ENCODE measurements around the gene EXOC2.

The EXOC2 gene, protein sequence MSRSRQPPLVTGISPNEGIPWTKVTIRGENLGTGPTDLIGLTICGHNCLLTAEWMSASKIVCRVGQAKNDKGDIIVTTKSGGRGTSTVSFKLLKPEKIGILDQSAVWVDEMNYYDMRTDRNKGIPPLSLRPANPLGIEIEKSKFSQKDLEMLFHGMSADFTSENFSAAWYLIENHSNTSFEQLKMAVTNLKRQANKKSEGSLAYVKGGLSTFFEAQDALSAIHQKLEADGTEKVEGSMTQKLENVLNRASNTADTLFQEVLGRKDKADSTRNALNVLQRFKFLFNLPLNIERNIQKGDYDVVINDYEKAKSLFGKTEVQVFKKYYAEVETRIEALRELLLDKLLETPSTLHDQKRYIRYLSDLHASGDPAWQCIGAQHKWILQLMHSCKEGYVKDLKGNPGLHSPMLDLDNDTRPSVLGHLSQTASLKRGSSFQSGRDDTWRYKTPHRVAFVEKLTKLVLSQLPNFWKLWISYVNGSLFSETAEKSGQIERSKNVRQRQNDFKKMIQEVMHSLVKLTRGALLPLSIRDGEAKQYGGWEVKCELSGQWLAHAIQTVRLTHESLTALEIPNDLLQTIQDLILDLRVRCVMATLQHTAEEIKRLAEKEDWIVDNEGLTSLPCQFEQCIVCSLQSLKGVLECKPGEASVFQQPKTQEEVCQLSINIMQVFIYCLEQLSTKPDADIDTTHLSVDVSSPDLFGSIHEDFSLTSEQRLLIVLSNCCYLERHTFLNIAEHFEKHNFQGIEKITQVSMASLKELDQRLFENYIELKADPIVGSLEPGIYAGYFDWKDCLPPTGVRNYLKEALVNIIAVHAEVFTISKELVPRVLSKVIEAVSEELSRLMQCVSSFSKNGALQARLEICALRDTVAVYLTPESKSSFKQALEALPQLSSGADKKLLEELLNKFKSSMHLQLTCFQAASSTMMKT

DNA sequence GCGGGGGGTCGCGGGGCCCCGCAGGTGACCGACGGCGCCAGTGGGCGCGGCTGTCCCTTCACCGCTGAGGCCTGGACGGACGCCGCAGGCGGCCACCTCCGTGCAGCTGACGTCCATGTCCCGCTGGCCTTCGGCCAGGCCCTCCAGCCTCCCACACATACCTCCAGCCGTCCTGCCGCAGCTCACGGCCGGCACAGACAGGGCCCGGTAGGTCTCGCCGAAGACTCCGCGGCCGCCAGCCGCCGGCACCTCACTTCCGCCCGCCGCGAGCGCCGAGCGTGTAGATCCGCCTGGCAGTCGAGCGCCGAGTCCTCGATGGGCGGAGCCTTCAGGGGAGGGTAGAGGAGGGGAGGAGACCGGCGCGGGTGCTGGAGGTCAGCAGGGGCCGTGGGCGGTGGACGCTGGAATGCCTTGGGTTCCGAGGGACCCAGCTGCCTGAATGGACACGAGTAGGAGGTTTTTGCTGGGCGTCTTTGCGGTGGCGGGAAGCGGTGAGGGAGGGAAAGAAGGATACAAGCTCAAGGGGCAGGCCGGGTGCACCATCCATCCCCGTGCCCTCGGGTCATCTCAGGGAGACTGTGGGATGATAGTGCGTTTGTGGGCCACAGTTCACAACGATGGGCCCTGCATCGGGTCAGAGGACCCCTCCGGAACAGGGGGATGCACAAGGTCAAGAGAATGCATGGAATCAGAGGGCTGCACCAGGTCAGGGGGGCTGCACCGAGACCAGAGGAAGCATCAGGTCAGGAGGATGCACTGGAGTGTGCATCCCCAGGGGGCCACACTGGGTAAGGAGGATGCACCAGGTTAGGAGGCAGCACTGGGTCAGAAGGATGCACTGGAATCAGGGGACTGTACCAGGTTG lies at the start of gene EXOC2:
Gene EXOC2, minus strand, starts transcription at position 282 of the 865 bp plus-strand sequence. CDS start 55,321 bp downstream, outside the sequence.
- FAIRE-seq, result no peak

DNA sequence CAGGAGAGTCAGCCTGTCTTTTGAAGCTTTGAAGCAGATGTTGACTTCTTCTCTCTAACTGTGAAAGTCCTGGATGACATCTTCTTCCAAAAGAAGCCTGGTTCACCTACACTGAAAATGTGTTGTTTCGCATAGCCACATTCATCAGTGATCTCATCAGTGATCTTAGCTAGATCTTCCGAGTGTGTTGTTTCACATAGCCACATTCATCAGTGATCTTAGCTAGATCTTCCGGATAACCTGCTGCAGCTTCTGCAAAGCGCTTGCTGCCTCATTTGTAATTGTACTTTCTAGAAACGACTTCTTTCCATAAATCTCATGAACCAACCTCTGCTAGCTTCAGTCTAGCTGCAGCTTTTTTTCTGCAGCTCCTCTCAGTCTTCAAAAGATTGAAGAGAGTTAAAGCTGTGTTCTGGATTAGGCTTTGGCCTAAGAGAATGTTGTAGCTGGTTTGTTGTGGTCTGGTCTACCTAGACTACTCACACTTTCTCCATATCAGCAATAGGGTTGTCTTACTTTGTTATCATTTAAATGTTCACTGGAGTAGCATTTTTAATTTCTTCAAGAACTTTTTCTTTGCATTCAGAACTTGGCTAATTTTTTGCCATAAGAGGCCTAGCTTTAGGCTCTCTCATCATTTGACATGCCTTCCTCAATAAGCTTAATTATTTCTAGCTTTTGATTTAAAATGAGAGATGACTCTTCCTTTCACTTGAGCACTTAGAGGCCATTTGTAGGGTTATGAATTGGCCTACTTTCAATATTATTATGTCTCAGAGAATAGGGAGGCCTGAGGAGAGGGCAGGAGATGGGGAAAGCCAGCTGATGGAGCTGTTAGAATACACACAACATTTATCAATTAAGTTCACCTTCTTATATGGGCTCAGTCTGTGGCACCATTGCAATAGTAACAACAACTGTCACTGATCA lies 48.7 kb upstream of the EXOC2 start:
- FAIRE-seq, result no peak

DNA sequence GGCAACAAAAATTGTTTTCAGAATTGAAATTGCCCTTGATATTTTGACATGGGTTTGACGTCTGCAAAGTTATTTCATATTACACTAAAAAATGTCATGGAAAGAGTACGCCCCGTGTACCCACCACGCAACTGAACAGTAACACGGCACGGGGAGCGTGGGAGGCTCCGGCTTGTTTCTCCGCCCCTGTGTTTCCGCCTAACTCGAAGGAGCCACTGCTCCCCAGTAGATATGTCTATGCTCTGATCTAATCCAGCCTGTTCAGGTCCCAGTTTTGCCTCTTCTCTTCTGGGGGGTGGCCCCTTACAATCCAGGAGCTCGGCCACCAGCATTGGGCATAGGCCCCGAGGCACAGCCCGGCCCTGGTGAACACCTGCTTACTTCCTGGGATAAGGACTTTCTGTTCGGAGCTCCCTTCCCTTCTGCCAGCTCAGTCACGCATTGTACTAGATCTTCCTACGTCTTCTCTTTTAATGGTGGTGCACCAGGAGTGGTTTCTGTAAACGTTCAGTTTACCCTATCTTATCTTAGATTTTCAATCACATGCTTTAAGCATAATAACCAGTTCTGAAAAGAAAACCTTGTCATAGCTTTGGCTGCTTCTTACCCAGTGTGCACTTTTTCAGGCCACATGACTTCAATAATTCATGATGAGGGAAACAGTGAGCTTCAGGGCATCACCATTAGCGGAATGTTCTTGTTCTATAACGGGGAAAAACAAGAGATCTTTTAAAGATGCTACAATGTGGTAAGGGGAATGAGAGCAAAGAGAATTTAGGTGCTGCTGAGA lies 43.9 kb upstream of the EXOC2 start:
- FAIRE-seq, result no peak

DNA sequence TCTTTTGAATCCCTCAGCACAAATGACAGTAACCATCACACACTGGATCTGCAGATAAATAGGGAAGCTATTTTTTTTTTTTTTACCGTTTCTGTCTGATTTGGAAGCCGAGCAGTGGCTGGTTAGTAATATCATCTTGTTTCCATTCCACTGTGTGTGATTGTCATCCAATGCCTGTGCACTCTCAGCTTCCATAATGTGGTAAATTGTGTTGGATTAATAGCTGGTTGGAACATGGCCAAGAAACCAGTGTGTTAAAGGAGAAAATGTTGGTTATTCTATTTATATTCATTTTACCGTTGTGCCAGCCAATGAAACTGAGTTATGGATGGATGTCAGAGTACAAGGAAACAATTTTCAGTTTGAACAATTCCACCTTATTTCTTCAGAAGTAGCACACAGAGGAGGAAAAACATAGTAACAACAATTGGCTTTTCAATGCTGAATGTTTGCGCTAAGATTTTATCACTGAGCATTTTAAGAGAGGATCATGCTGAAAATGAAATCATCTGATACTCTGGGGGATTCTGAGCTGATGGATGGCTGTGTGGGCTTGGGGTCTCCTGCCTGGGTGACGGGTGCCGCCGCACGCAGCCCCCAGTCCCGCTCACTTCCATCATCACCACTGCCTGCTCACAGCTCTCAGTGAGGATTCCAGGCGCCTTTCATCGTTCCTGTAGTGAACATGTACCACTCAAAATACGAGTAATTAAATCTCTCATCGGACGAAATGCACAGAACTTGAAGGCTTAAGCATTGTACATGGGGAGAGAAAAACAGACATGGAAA lies 40.7 kb upstream of the EXOC2 start:
- no peak for FAIRE-seq

DNA sequence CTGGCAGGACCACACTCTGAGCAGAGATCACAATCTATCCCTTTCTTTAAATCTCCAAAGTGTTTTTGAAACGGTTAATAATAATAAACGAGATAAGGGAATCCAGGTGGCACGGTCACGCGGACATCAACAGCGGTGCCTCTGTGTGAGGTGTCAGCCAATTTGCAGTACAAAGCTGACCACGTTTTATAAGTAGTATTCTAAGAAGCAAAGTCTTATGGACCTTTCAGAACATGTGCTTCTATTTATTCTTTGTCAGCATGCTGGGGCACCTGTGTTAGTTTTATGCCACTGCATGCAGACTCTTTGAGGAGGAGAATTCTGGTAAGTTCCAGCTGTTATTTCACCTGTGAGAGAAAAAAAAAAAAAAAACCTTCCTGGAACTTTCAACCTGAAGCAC lies 39.0 kb upstream of the EXOC2 start:
- FAIRE-seq, result no peak

DNA sequence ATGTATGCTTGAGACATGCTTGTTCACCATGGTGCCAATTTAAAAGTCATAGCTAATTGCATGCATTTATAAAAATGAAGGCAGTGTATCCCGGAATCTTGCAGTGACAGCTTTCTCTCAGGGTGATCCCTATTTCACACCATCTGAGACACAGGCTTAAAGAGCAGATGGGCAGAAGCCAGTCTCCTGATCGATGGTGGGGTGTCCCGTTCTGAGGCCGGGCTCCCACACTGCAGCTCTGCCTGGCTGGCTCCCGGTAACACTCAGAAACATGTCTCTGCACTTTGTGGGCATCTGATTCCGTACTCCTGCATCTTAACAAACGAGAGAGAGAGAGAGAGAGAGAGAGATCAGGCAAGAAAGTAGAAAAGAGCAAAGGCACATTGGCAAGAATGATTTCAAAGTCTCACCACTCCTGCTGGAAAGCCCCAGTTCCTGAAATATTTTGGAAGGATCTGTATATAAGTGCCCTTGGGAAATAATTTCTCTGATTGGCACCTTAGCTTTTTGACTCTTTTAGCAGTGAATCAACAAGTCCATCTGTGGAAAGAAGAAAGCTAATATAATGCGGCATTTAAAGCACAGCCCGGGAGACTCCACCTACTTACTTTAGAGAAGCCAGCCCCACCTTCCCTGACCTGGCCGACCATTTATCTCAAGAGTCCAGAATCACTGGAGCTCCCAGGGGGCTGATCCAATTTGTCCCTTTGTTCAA lies 36.8 kb upstream of the EXOC2 start:
- no peak for FAIRE-seq

DNA sequence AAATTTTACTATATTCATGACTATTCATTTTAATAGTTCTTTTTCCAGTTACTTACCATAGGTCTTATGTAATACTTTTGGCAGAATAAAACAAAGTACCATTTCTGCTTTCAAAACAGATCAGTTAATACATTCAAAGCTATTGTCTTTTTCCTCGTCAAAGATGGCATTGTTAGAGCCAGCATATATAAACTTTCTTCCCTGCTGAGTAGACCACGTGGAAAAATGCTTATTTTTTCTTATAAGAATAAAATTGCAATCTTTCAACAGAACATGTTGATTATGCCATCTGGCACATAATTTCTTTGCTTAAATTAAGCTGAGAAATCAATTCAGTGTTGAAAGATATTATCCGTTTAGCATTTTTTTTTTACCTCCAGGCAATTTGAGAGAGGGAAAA lies 34.9 kb upstream of the EXOC2 start:
- no peak for FAIRE-seq

DNA sequence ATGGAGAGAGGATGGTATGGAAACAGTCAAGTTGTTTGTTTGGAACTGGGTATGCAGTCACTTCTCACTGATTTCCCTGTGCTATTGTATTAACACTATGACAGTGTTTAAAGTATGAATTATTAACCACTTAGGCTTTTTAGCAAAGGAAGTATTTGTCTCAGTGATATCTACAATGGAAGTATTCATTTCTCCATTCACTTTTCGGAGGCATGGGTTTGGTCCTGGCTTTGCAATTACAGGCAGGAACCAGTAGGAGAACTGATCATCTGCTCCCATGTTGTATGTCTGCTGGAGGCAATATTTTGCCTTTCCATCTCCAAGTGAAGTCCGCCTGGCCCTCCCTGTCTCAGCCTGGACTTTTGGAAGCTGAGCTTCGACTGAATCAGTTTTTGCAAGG lies 30.6 kb upstream of the EXOC2 start:
- FAIRE-seq, result no peak

DNA sequence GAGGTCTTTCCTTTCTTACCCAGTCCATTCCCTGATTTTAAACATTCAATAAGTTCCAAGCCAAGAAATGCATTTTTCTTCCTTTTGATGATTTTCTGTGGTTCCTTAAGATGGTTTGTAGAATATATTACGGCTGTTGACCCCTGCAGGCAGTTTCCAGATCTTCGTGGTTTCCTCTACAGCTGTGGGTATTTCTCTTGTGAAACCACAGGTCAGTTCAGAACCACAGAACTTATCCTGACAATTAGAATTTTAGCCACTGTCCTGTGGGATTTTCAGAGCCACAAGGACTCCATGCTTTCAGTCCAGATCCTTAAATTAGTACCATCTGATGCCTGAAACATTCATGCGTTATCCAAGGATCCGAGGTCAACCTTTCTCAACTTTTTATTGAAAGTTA lies 29.7 kb upstream of the EXOC2 start:
- no peak for FAIRE-seq

DNA sequence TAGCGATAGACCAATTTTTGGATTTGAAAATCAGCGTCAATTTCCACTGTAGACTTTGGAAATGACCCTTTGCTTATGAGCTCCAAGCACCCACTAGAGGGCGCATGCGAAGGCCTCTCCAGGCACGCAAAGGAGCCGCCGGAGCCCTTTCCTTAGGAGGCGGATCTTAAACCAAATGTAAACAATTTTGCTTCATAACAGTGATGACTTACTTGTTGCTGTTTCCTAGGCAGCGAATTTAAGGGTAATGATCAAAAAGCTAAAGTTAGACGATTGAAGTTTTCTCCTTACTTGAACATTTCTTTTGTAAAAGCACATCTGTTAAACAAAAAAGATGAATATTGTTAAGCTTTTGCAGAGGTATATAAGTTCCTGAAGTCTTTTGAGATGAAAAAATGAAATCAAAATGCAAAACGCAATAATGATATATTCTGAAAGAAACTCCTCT lies 29.2 kb upstream of the EXOC2 start:
- FAIRE-seq, result peak; percentile 46

DNA sequence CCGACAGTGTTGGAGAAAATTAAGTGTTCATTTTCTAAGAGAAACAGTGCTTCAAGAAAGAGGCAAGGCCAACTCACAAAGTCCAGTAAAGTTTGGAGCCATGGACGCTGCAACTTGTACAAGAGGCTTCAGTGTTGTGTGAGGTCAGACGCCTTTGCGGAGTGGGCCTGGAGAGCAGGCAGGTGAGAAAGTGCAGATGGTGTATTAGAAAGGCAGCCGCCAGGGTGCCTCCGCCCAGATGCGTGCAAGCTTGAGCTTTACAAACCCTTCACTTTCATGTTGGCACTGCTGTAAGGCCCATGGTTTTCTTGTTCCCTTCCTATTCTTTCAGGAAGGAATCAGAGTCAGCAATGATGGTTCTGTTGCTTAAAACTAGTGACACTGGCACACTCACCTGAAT lies 25.4 kb upstream of the EXOC2 start:
- FAIRE-seq, result no peak

DNA sequence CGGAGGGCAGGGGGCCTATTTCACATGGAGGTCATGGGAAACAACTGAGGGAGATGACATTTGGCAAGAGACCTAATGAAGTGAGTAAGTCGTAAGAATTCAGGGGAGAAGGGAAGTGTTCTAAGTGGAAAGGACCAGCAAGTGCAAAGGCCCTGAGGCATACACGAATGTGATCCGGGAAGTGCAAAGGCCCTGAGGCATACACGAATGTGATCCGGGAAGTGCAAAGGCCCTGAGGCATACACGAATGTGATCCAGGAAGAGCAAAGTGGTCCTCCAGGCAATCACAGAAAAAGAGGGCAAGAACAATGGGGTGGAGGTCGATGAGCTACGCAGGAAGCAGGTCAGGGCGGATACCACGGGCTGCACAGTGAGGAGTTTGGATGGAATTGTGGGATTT lies 24.2 kb upstream of the EXOC2 start:
- FAIRE-seq, result no peak

DNA sequence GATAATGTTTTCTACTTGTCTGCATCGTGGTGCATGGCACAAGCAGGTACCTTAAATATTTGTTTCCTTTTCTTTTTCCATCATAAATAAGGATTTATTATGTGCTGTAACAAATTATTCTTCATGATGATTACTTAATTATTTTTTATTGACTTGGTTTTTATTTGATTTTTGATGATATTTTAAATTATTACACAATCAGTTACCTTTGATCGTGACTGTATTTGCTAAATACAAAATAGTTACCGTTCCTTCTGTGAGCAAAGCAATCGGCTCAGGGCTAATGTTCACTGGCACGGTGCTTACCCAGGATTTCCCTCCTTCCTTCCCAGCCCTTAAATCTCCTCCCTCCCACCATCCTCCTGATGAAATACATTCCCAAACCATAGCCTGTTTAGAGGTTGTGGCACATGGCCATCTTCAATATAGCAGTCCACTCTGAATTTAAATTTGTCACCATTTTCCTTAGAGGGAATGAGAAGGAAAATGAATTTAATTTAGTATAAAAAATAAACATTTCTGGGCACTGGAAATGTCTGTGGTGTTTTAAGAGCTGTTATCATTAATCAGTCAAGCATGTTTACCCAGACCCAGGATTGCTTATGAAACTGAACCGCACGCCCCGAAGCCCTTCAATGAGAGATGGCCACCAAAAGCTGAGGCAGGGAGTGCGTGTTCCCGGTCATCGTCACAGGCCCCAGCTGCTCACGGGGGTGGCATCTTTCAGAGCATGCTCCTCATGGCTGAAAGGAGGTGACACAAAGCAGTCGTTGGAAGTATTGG lies 23.0 kb upstream of the EXOC2 start:
- FAIRE-seq, result no peak

DNA sequence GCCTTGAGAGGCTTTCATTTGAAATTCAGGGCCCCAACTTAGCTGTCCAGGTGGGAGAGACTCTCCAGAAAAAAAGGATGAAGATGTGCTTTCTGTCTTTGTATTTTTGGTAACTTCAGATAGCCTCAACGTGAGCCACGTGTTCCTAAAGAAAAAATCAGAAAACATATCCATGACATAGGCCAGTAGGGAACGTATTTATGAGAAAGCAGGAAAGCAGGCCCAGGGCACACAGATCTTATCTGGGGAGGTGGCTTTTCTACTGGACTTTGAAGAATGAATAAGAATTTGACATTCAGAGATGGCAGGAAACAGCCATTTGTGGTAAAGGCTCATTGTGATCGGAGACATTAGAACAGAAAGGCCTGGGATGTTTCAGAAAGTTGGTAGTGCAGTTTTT lies 21.2 kb upstream of the EXOC2 start:
- no peak for FAIRE-seq

DNA sequence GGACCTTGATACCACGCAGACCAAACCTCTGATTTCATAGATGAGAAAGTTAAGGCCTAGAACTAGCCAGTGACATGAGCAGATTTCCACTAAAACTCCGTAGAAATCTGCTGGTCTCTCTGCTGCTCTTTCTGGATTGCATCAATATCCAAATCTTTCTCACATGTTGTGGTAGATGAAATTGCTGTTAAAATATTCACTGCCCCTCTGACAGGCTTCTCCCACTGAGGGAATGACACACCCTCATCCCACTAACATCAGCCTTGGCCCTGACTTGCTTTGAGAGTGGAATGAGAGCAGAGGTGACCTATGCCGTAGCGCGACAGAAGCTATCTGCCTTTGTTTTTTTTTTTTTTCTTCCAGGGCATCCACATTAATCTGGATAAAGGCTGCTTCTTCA lies 20.4 kb upstream of the EXOC2 start:
- no peak for FAIRE-seq

DNA sequence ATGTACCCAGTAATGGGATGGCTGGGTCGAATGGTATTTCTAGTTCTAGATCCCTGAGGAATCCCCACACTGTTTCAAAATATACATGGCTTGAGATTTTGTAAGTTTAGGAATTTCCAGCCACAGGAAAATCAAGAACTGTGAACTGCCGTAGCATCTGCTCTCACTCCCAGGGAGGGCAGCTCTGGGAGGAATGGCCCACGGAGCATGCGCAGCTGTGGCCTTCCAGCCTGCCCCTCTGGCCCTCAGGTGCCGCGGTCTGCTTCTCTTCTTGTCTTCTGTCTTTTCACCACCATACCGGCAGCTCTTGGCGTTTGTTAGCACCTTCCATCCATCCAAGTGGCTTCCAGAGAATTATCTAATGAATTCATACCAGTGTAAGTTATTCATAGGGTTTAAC lies 19.9 kb upstream of the EXOC2 start:
- no peak for FAIRE-seq

DNA sequence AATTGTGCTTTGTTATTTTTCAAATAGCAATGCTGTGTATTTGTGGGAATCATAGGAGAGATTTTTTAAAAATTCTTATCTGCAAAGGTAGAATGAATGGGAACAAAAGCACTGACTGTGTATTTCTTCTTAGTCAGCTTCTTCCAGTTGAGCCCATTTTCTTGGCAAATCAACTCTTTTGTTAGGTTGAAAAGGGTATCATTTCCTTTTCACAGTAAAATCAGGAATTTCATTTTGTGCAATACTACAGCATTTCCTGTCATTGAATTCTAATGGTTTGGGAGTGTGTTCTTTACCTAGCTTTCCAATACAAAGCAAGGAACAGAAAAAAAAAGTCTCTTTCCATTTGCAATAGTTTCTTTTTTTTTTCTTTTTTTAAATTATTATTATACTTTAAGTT lies 19.0 kb upstream of the EXOC2 start:
- no peak for FAIRE-seq
